HepG2 (cell line): Measurements from ENCODE around the gene SLC4A2.

Experiments
- HIVEP1 ChIP-seq: sonication (generic); formaldehyde crosslinking; IDR thresholded peaks from 2 replicates; pipeline ENCODE4 v1.4.0; 2020; ENCODE audit warnings: mild to moderate bottlenecking, missing genetic modification reagents
- HNRNPLL ChIP-seq: fragments of 200-400 bp; formaldehyde crosslinking; IDR thresholded peaks from 2 replicates; pipeline ENCODE4 v1.6.1; 2017; ENCODE audit warnings: mild to moderate bottlenecking, low read depth, low read length; ENCODE audit not compliant: poor library complexity, severe bottlenecking
- ZNF460 ChIP-seq: sonication (generic); formaldehyde crosslinking; IDR thresholded peaks from 2 replicates; pipeline ENCODE4 v1.5.1; 2020; ENCODE audit warnings: missing genetic modification reagents, mild to moderate bottlenecking, borderline replicate concordance
- TF ChIP-seq, protein P1 (sequence below): sonication (generic); formaldehyde crosslinking; IDR thresholded peaks from 2 replicates; pipeline ENCODE4 v1.5.0; 2020; ENCODE audit warnings: mild to moderate bottlenecking, missing genetic modification reagents, moderate library complexity
- TF ChIP-seq, protein P2 (sequence below): sonication (generic); formaldehyde crosslinking; IDR thresholded peaks from 2 replicates; pipeline ENCODE4 v1.5.0; 2020; ENCODE audit warnings: mild to moderate bottlenecking, missing genetic modification reagents

DNA sequence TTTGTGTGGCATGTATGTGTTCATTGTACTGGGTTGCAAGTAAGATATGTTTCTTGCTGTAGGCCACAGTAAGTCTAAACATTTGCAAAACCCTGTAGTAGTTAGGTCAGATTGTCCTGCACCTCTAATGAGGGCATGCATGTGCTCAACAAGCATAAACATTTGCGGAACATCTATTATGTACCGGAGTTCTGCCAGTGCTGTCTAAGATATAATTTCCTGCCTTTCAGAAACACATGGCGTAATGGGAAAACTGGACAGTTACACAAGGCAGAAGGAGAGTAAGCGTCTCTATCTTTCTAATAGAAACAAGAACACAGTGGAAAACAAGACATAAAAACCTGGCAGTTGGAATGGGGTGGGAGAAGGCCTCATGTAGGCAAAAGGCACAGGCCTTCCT, 28.4 kb upstream of the SLC4A2 start:
- no peak for TF ChIP-seq HNRNPLL
- no peak for TF ChIP-seq HIVEP1 (CRISPR knock-in tag)
- no peak for TF ChIP-seq ZNF460
- TF ChIP-seq, protein P1, sequence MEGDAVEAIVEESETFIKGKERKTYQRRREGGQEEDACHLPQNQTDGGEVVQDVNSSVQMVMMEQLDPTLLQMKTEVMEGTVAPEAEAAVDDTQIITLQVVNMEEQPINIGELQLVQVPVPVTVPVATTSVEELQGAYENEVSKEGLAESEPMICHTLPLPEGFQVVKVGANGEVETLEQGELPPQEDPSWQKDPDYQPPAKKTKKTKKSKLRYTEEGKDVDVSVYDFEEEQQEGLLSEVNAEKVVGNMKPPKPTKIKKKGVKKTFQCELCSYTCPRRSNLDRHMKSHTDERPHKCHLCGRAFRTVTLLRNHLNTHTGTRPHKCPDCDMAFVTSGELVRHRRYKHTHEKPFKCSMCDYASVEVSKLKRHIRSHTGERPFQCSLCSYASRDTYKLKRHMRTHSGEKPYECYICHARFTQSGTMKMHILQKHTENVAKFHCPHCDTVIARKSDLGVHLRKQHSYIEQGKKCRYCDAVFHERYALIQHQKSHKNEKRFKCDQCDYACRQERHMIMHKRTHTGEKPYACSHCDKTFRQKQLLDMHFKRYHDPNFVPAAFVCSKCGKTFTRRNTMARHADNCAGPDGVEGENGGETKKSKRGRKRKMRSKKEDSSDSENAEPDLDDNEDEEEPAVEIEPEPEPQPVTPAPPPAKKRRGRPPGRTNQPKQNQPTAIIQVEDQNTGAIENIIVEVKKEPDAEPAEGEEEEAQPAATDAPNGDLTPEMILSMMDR (CRISPR knock-in tag): no peak
- TF ChIP-seq, protein P2, sequence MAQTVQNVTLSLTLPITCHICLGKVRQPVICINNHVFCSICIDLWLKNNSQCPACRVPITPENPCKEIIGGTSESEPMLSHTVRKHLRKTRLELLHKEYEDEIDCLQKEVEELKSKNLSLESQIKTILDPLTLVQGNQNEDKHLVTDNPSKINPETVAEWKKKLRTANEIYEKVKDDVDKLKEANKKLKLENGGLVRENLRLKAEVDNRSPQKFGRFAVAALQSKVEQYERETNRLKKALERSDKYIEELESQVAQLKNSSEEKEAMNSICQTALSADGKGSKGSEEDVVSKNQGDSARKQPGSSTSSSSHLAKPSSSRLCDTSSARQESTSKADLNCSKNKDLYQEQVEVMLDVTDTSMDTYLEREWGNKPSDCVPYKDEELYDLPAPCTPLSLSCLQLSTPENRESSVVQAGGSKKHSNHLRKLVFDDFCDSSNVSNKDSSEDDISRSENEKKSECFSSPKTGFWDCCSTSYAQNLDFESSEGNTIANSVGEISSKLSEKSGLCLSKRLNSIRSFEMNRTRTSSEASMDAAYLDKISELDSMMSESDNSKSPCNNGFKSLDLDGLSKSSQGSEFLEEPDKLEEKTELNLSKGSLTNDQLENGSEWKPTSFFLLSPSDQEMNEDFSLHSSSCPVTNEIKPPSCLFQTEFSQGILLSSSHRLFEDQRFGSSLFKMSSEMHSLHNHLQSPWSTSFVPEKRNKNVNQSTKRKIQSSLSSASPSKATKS (CRISPR knock-in tag): no peak
